ES-I3 (cell line): Measurements from ENCODE around the gene ELMO2.

Source experiments
- H3K36me3 ChIP-seq: 2 replicates; pipeline ENCODE4 v1.6.1; 2013; ENCODE audit warnings: mild to moderate bottlenecking, low read length, control low read depth, moderate library complexity; ENCODE audit not compliant: insufficient read depth
- H3K4me1 ChIP-seq: 2 replicates; pipeline ENCODE4 v1.6.1; 2013; ENCODE audit warnings: mild to moderate bottlenecking, control low read depth, low read length; ENCODE audit not compliant: insufficient read depth
- H3K9ac ChIP-seq: 2 replicates; pipeline ENCODE4 v1.6.1; 2013; ENCODE audit warnings: low read depth, mild to moderate bottlenecking, low read length, moderate library complexity
- H3K9me3 ChIP-seq: 2 replicates; pipeline ENCODE4 v1.6.1; 2013; ENCODE audit warnings: mild to moderate bottlenecking, low read length, moderate library complexity; ENCODE audit not compliant: control insufficient read depth, insufficient read depth

Gene ELMO2

DNA sequence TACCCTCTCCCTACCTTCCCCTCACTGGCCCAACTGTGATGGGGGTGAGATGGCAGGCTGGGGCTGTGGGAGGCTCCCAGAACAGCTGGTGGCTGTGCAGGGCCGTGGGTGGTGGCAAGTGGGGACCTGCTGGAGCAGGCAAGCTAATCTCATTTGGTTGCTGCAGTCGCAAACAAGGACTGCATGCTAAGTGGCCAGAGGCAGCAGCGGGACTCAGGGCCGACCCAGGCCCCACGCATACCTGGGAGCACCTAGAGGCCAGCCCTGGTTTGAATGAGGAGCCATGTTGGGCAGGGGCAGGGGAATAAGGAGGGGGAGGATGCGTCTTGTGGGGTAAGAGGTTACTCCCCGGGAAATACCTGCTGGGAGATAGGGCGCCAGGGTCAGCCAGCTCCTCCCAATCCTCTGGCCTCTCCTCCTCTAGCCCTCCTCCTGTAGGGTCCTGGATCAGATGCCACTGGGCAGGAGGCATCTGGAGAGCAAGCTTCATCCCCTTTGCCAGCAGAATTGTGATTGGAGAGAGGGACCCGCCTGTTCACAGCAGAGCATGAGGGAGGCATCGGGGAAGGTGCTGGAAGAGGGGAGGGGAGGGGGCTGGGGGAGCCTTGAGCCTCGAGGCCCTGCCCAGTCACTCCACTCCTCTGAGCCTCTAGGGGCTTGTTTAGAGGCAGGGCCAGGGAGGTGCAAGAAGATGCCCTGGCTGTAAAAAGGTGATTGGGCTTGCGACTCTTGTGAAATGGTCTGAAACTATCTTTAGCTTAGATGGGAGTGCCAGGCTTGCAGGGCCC, 73.8 kb downstream of the ELMO2 start:
- Histone ChIP-seq H3K4me1 (peaks cover 17% of the 10 kb centered on the region), H3K9ac (no peak overlapping the region), H3K36me3 (no peaks in the 10 kb centered on the region), H3K9me3 (no peaks in the 10 kb centered on the region)

DNA sequence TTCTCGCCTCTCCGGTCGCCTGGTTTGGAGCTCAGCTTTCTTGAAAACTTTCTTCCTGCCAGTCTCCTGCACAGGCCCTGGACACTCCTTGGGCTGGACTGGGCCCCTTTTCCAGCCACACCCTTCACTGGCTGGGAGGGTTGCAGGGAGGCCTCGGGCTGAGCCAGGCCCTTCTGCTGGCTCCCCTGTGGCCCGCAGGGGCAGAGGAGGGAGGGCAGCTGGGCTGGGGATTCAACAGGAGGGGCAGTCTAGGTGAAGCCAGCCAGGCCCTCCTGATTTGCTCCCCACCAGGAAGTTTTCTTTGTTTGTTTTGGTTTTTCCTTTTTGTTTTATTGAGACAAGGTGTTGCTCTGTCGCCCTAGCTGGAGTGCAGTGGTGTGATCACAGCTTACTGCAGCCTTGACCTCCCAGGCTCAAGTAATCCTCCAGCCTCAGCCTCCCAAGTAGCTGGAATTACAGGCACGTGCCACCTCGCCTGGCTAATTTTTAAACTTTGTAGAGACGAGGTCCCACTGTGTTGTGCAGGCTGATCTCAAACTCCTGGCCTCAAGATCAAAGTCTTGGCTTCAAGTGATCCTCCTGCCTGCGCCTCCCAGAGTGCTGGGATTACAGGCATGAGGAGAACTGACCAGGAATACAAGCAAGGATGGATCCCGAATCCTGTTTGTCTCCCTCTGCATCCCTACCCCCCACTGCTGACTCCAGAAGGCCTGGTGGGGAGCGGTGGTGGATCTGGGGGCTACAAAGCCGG, 74.6 kb downstream of the ELMO2 start:
- H3K9ac ChIP-seq, result no peak overlapping the region

DNA sequence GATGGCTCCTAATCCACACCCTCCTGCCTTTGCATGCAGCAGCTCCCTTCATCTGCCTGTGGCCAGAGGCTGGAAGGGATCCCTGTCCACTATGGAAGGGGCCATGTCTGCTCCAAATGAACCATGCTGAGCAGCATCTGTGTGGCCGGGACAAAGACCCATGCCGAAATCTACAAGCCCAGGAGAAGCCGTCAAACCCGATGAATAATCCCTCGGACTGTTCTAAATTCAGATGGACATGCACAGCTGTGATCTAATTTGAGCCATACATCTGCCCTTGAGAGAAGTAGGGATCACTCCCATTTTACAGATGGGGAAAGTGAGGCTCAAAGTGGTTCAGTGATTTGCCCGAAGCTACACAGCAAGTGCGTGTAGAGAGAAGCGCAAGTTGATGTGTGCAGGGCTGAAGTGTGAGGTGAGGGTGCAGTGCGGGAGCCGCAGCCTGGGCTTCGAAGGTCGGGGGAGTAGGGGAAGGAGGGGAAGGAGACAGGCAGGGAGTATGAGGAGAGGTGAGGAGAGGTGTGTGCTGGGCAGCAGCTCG, 75.5 kb downstream of the ELMO2 start:
- Histone ChIP-seq H3K9me3 (no peaks in the 10 kb centered on the region), H3K36me3 (no peaks in the 10 kb centered on the region), H3K9ac (no peak overlapping the region), H3K4me1 (peaks cover 17% of the 10 kb centered on the region)

More for the DNA sequence above, 74.6 kb downstream of the ELMO2 start:
- H3K4me1 ChIP-seq, result peaks cover 17% of the 10 kb centered on the region
- H3K36me3 ChIP-seq, result no peaks in the 10 kb centered on the region
- H3K9me3 ChIP-seq, result no peaks in the 10 kb centered on the region

- Histone ChIP-seq H3K4me1 (peaks cover 17% of the 10 kb centered on the region), H3K9ac (no peak overlapping the region), H3K9me3 (no peaks in the 10 kb centered on the region), H3K36me3 (no peaks in the 10 kb centered on the region)
Measured at GRCh38 chr20:46330072-46330763, 76.2 kb downstream of the ELMO2 start.

DNA sequence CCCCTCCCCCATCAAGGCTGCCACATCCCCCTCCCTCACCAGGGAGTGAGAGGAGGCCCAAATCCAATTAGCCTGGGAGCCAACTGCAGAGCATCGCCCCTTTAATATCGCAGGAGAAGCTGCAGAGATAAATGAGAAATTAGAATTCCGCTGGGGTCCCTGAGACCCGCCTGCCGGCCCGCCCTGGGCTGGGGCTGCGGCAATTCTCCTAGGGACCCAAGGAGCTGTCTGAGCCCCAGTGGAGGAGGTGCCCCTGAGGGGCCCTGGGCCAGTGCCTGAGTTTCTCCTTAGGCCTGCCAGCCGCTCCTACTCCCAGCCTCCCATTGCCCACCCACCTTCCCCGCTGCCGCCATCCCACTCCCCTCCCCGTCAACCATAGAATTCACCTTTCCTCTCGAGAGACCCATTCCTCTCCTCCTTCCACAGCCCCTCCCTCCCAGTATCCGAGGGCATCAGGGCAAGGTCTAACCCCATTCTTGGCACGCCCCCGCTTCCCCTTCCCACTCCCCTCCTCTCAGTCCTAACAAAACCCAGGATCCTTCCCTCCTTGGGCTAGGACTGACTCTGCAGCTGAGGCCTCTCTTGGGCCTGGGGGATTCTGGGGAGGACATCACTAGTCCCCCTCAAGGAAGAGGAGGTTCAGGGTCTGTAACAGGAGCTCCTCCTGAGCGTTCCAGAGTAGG, 78.1 kb downstream of the ELMO2 start:
- Histone ChIP-seq H3K36me3 (no peaks in the 10 kb centered on the region), H3K9ac (no peak overlapping the region), H3K9me3 (no peaks in the 10 kb centered on the region), H3K4me1 (peaks cover 13% of the 10 kb centered on the region)

DNA sequence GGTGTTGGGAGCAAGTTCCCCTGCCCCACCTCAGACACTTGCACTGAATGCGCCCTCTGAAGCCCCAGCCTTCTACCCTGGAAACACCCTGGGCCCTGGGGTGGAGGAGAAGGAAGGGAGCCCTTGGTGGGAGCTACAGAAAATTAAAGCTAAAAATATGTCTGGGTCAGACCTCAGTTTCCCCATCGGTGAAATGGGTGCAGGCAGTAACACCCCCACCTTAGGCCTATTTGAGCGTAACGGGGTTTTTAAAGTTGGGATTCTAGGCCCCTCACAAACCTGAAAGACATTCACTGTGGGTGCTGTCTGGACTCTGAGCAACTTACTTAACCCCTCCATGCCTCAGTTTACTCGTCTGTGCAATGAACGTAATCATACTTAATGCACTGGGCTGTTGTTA, 78.9 kb downstream of the ELMO2 start:
- Histone ChIP-seq H3K4me1 (peaks cover 13% of the 10 kb centered on the region), H3K36me3 (no peaks in the 10 kb centered on the region), H3K9me3 (no peaks in the 10 kb centered on the region), H3K9ac (no peak overlapping the region)

GRCh38 chr20:46325789-46326188, 80.6 kb downstream of the ELMO2 start:
- no peaks in the 10 kb centered on the region for H3K36me3 ChIP-seq
- no peak overlapping the region for H3K9ac ChIP-seq
- no peaks in the 10 kb centered on the region for H3K9me3 ChIP-seq
- H3K4me1 ChIP-seq, result peaks cover 9% of the 10 kb centered on the region; the same call in 1 of the 2 replicates

DNA sequence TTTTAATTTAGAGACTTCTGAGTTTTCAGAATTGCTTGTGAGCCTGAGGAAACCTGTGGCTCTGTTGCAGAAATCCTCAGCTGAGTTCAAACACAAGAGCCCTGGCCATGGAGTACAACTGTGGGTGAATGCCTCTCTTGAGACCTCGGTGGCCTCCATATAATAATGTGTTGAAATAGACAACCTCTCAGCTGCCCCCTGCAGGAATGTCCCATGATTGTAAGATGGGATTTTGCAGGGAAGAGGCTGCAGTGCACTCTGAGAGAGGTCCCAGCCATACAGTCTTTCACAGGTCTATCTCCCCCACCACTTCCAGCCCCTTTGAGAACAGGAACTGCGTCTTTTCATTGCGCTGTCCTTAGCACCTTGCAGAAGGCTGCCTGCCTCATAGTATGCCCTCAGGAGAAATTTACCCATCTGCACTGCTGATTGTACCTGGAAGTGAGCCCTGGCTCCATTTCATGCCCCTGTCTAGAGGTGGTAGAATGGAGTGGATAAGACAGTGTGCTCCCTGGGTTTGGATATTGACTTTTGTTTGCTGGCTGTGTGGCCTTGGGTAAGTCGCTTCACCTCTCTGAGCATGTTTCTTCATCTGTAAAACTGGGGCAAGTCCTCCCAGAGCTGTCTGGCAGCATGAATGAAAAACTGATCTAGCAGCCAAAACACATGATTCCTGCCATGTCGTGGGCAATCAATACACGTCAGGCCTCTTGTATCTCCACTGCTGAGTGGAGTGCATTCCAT, 81.3 kb downstream of the ELMO2 start:
- Histone ChIP-seq H3K36me3 (no peaks in the 10 kb centered on the region), H3K9me3 (no peaks in the 10 kb centered on the region), H3K4me1 (peaks cover 5% of the 10 kb centered on the region; the same call in 1 of the 2 replicates), H3K9ac (no peak overlapping the region)

- Histone ChIP-seq H3K4me1 (peaks cover 4% of the 10 kb centered on the region; the same call in 1 of the 2 replicates), H3K9ac (no peak overlapping the region)
Measured at GRCh38 chr20:46324379-46324778, 82.0 kb downstream of the ELMO2 start.

GRCh38 chr20:46323557-46323956, 82.9 kb downstream of the ELMO2 start:
- Histone ChIP-seq H3K36me3 (no peaks in the 10 kb centered on the region), H3K4me1 (no peaks in the 10 kb centered on the region), H3K9me3 (no peaks in the 10 kb centered on the region), H3K9ac (no peak overlapping the region)

More at GRCh38 chr20:46324379-46324778, 82.0 kb downstream of the ELMO2 start:
- Histone ChIP-seq H3K9me3 (no peaks in the 10 kb centered on the region), H3K36me3 (no peaks in the 10 kb centered on the region)

- Histone ChIP-seq H3K36me3 (no peaks in the 10 kb centered on the region), H3K9ac (no peak overlapping the region), H3K9me3 (no peaks in the 10 kb centered on the region), H3K4me1 (no peaks in the 10 kb centered on the region)
Measured at GRCh38 chr20:46322641-46323040, 83.8 kb downstream of the ELMO2 start.

DNA sequence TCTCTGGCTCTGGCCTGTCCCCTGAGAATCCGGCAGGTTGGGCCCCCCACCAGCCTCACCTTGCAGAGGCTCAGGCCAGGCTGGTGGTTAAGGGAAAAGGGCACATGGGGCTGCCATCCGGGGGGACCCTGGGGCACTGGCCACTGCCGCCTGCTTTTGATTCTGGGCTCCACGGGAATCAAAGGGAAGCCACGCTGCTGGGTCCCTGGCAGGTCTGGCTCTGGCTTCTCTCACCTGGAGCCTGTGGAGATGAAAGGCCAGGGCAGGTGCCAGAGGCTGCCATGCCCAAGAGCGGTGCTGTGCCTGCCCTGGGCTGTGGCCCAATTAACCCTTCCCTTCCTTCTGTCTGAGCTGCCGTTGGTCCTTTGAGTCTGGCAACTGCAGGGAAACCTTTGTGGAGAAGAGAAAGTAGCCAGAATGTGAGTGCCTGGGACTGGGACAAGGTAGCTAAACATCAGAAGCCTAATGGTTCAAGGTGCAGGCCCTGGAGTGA, 88.7 kb downstream of the ELMO2 start:
- no peaks in the 10 kb centered on the region for H3K9me3 ChIP-seq
- H3K9ac ChIP-seq, result no peak overlapping the region
- no peaks in the 10 kb centered on the region for H3K36me3 ChIP-seq
- no peaks in the 10 kb centered on the region; the same call in 1 of the 2 replicates for H3K4me1 ChIP-seq

DNA sequence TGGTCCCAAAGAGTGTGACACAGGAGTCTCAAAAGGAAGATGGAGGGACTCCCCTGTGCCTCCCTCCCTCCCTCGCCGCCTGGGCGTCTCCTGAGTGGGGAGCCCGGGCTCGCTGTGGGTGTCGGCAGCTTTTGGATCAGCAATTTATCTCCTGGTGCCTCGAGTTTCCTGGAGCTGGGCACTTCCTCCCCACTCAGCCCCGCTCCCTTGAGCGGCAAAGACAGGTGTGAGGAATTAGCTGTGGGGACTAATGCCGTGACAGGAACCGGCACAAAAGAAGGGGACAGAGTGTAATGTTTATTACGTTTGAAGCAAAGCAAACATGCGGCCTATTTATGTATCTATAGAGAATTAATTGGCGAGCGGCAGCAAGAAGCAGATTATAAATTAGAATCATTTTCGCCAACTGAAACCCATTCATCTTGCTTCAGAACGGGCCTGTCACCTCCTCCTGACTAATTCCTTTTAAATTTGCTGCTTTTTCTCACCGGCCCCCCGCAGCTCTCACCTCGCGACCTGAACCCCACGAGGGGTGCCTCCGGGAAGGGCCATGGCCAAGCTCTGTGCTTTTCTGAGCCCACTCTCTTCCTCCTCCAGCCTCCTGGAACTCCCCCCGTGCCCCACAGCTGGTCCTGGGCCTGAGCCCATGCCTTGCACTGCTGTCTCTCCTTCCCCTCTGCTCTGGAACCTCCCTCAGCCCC, 89.3 kb downstream of the ELMO2 start:
- no peak overlapping the region for H3K9ac ChIP-seq
- H3K4me1 ChIP-seq, result no peaks in the 10 kb centered on the region; the same call in 1 of the 2 replicates
- no peaks in the 10 kb centered on the region for H3K36me3 ChIP-seq
- no peaks in the 10 kb centered on the region for H3K9me3 ChIP-seq
